Endothelial cell of umbilical vein (primary cell): ENCODE results near the gene TMBIM6. TPM values are rescaled to one million over a fixed set of nuclear protein-coding genes. Genes with fewer than 3 reads are reported as not detected.

Experiments
- BruUV-seq: library from RNA; stranded (reverse); fragments of 400-500 nt; replicated peaks from 2 replicates; lab custom pipeline; 2021; lab: Mats Ljungman, UMichigan
- CTCF ChIA-PET: fragments of 300-600, 350-600 bp; sonication (Branson Sonifier 250); formaldehyde crosslinking; loops from one replicate; lab custom pipeline; 2021; ENCODE audit warnings: antibody characterized with exemption, inconsistent platforms; lab: Charles Lee
- POLR2A ChIA-PET: fragments of 300-600, 350-600 bp; sonication (Branson Sonifier 250); formaldehyde crosslinking; loops from one replicate; lab custom pipeline; 2021; ENCODE audit warnings: antibody characterized with exemption, inconsistent platforms; lab: Charles Lee
- DNase-seq: peaks from one replicate; pipeline ENCODE4 v3.0.0-alpha.2; 2011; ENCODE audit warnings: low read depth, low spot score
- FAIRE-seq: peaks from 2 replicates; lab custom pipeline; 2011; peaks lifted over from hg19 to GRCh38; lab: Jason Lieb, UNC
- H2AFZ ChIP-seq: 2 replicates; pipeline ENCODE4 v1.6.0; 2012; ENCODE audit warnings: low read depth, low read length, control low read depth, inconsistent platforms
- H3K27ac ChIP-seq: 2 replicates; pipeline ENCODE4 v1.5.1; 2011; ENCODE audit warnings: low read depth, mild to moderate bottlenecking, control low read depth, low read length, moderate library complexity; ENCODE audit not compliant: insufficient read depth
- H3K27me3 ChIP-seq, 2 experiments: 2 replicates each; pipeline versions ENCODE4 v1.6.0 to v1.6.1; 2011; ENCODE audit warnings: low read length in 2 of 2, mixed read lengths in 1 of 2; ENCODE audit not compliant: control insufficient read depth in 2 of 2, insufficient read depth in 2 of 2
- H3K36me3 ChIP-seq, 2 experiments: 2 replicates in 1 of 2; 3 replicates in 1 of 2; pipeline ENCODE4 v1.5.1; 2011; ENCODE audit warnings: low read length in 2 of 2, mild to moderate bottlenecking in 1 of 2, moderate library complexity in 1 of 2; ENCODE audit not compliant: control insufficient read depth in 2 of 2, insufficient read depth in 2 of 2; ENCODE audit errors: extremely low read depth in 1 of 2
- H3K4me1 ChIP-seq: 3 replicates; pipeline ENCODE4 v1.5.1; 2011; ENCODE audit warnings: mild to moderate bottlenecking, low read length; ENCODE audit not compliant: control insufficient read depth, insufficient read depth; ENCODE audit errors: extremely low read depth
- H3K4me2 ChIP-seq: 2 replicates; pipeline ENCODE4 v1.6.1; 2011; ENCODE audit warnings: low read length, control low read depth, mixed read lengths; ENCODE audit not compliant: insufficient read depth
- H3K4me3 ChIP-seq, 3 experiments: fragments of 200-600 bp in 1 of 3; sonication (generic), shearing (Covaris generic) in 1 of 3; replicated peaks in 1 of 3; 2 replicates each; pipeline ENCODE4 v1.5.1; 2011 to 2016; ENCODE audit warnings: control low read depth in 3 of 3, low read length in 3 of 3, mild to moderate bottlenecking in 2 of 3, inconsistent platforms in 1 of 3, low read depth in 1 of 3, moderate library complexity in 1 of 3; ENCODE audit not compliant: insufficient read depth in 1 of 3
- H3K79me2 ChIP-seq: 2 replicates; pipeline ENCODE4 v1.6.0; 2012; ENCODE audit warnings: low read length, inconsistent platforms; ENCODE audit not compliant: control insufficient read depth, insufficient read depth
- H3K9ac ChIP-seq: replicated peaks from 2 replicates; pipeline ENCODE3; 2011; ENCODE audit warnings: low read length, control low read depth; ENCODE audit not compliant: insufficient read depth; ENCODE audit errors: extremely low read depth
- H3K9me1 ChIP-seq: replicated peaks from 3 replicates; pipeline ENCODE4 v1.6.0; 2011; ENCODE audit warnings: mild to moderate bottlenecking, low read length; ENCODE audit not compliant: control insufficient read depth, insufficient read depth; ENCODE audit errors: extremely low read depth
- H3K9me3 ChIP-seq: replicated peaks from 2 replicates; pipeline ENCODE4 v1.5.1; 2012; ENCODE audit warnings: low read length, inconsistent platforms; ENCODE audit not compliant: control insufficient read depth, insufficient read depth
- H4K20me1 ChIP-seq: replicated peaks from 2 replicates; pipeline ENCODE3; 2011; ENCODE audit warnings: mild to moderate bottlenecking, low read length; ENCODE audit not compliant: control insufficient read depth, insufficient read depth; ENCODE audit errors: extremely low read depth
- CTCF ChIP-seq, 2 donors: IDR thresholded peaks; 1 replicate in 1 of 2; 2 replicates in 1 of 2; pipeline ENCODE4 v1.5.1; 2011; ENCODE audit warnings: low read length in 2 of 2, mild to moderate bottlenecking in 2 of 2, moderate library complexity in 2 of 2, control low read depth in 1 of 2, inconsistent platforms in 1 of 2, low read depth in 1 of 2; ENCODE audit not compliant: insufficient read depth in 1 of 2; ENCODE audit errors: extremely low read depth in 1 of 2
- EZH2 ChIP-seq: IDR thresholded peaks from 2 replicates; pipeline ENCODE4 v1.6.1; 2012; ENCODE audit warnings: borderline replicate concordance, low read depth, mild to moderate bottlenecking, moderate library complexity, low read length, inconsistent platforms; ENCODE audit not compliant: severe bottlenecking
- FOS ChIP-seq: IDR thresholded peaks from 2 replicates; pipeline ENCODE4 v1.6.1; 2011; ENCODE audit warnings: mild to moderate bottlenecking, low read length, moderate library complexity, borderline replicate concordance; ENCODE audit not compliant: insufficient read depth
- GATA2 ChIP-seq: IDR thresholded peaks from 2 replicates; pipeline ENCODE4 v1.7.0; 2011; ENCODE audit warnings: low read depth, mild to moderate bottlenecking, moderate library complexity, mixed read lengths, low read length; ENCODE audit not compliant: insufficient read length, insufficient read depth
- JUN ChIP-seq: IDR thresholded peaks from 2 replicates; pipeline ENCODE4 v1.6.1; 2011; ENCODE audit warnings: borderline replicate concordance, low read depth; ENCODE audit not compliant: insufficient read length, insufficient read depth
- MAX ChIP-seq: IDR thresholded peaks from 2 replicates; pipeline ENCODE4 v1.6.1; 2011; ENCODE audit not compliant: insufficient read depth, insufficient read length
- MYC ChIP-seq: IDR thresholded peaks from one replicate; pipeline ENCODE4 v1.6.1; 2011; ENCODE audit warnings: mild to moderate bottlenecking, low read depth, low read length
- POLR2A ChIP-seq: IDR thresholded peaks from 2 replicates; pipeline ENCODE4 v1.6.1; 2012; ENCODE audit warnings: low read depth, mild to moderate bottlenecking, control low read depth, low read length
- POLR2AphosphoS5 ChIP-seq: IDR thresholded peaks from 2 replicates; pipeline ENCODE4 v1.6.1; 2012; ENCODE audit warnings: low read depth, mild to moderate bottlenecking, control low read depth, low read length, moderate library complexity; ENCODE audit not compliant: insufficient read depth
- dilution Hi-C: fragments of 300-500 bp; cut with MboI; formaldehyde crosslinking; loops from one replicate; pipeline ENCODE4 v1.15.0; 2019; ENCODE audit warnings: low sequenced_read_pairs; ENCODE audit not compliant: extremely low pct_ligation_motif_present
- intact Hi-C: fragments of 100-400 bp; cut with micrococcal nuclease; formaldehyde crosslinking; loops from one replicate; pipeline ENCODE4 v1.10.0; 2022
- polyA plus RNA-seq, 4 experiments: library from polyadenylated mRNA; depleted of rRNA in 3 of 4; stranded (reverse) in 3 of 4; unstranded in 1 of 4; fragments of >200 nt; gene quantifications; 2 replicates each; pipeline versions ENCODE4 v1.2.1 to v1.2.3, GENCODE V29; 2011 to 2012; ENCODE audit warnings: missing spikeins in 1 of 4
- total RNA-seq: library from RNA; stranded (reverse); gene quantifications from 2 replicates; pipeline ENCODE4 v1.2.3, GENCODE V29; 2021

The TMBIM6 gene
- total and polyA plus RNA-seq, 2 donors (not counting 3 experiments of a cell fraction or from before 2014, with no cell fraction given), result 393 to 579 TPM

GRCh38 chr12:49748306-49748705, 6.9 kb downstream of the TMBIM6 start:
- no TSS peak for BruUV-seq
- TF ChIP-seq MYC, result no peak
- TF ChIP-seq CTCF (IDR thresholded peaks at IDR 0.05; ENCODE audit: extremely low read depth in 1 of 2, insufficient read depth in 1 of 2, low read depth in 1 of 2, low read length in 2 of 2), result no peak
- TF ChIP-seq POLR2AphosphoS5, result no peak
- no peak for TF ChIP-seq POLR2A
- TF ChIP-seq JUN, result no peak
- no peak for TF ChIP-seq MAX
- TF ChIP-seq EZH2, result no peak
- TF ChIP-seq FOS, result no peak
- TF ChIP-seq GATA2, result no peak
- Histone ChIP-seq H3K36me3 (peaks cover 4 to 7% of the 10 kb centered on the region in 2 experiments), H3K27me3 (no peaks in the 10 kb centered on the region), H3K9ac (no peak overlapping the region), H3K9me3 (no peaks in the 10 kb centered on the region), H4K20me1 (peaks cover 39% of the 10 kb centered on the region), H3K27ac (no peak overlapping the region), H3K79me2 (peaks cover 99% of the 10 kb centered on the region), H2AFZ (no peak overlapping the region), H3K4me3 (no peak overlapping the region), H3K9me1 (no peaks in the 10 kb centered on the region), H3K4me2 (no peak overlapping the region), H3K4me1 (peaks cover 9% of the 10 kb centered on the region)
- DNase-seq, result no peak
- ChIA-PET POLR2A (no interaction called here), CTCF (interaction anchor here (0.7 to 2.2 kb wide), 5 partner anchors 14 to 125 kb away, joined by 3 to 6 read pairs (median 4); partner anchors contain the start of gene PRPF40B)
- FAIRE-seq, result no peak
- dilution Hi-C loops, result no loop called here
- intact Hi-C loops, result loop anchor here (10.0 kb wide), 1 partner anchor 404 kb away; the partner anchor contains the start of gene DNAJC22
